K562 (cell line): ENCODE data around the gene SLC25A45. TPM values are rescaled to one million over a fixed set of nuclear protein-coding genes. Genes with fewer than 3 reads are reported as not detected.

Experiments used
- CBX1 ChIP-seq: sonication (generic); IDR thresholded peaks from 2 replicates; pipeline ENCODE4 v1.6.1; 2016; ENCODE audit warnings: antibody characterized with exemption, low read depth, mild to moderate bottlenecking
- ELF2 ChIP-seq: fragments of 250-450 bp; sonication (Bioruptor Pico); IDR thresholded peaks from 2 replicates; pipeline ENCODE4 v1.5.0; 2021; ENCODE audit warnings: mild to moderate bottlenecking
- KAT7 ChIP-seq: sonication (generic); formaldehyde crosslinking; IDR thresholded peaks from 2 replicates; pipeline ENCODE4 v1.8.0; 2022; ENCODE audit warnings: missing genetic modification reagents, mild to moderate bottlenecking, borderline replicate concordance
- NR2C1 ChIP-seq, 2 experiments: fragments of 450-650 bp; IDR thresholded peaks; 2 replicates each; pipeline ENCODE4 v1.6.1; 2017; ENCODE audit warnings: mild to moderate bottlenecking in 2 of 2, antibody characterized with exemption in 1 of 2, inconsistent platforms in 1 of 2, missing compliant biosample characterization in 1 of 2, missing genetic modification characterization in 1 of 2
- NR4A1 ChIP-seq, 2 experiments: fragments of 250-450 bp in 1 of 2; fragments of 450-650 bp in 1 of 2; sonication (Bioruptor Pico) in 1 of 2; IDR thresholded peaks; 2 replicates each; pipeline versions ENCODE4 v1.4.0 to v1.6.1; 2016 to 2020; ENCODE audit warnings: mild to moderate bottlenecking in 2 of 2, missing compliant biosample characterization in 1 of 2, missing genetic modification characterization in 1 of 2, moderate library complexity in 1 of 2
- TAF9B ChIP-seq: fragments of 450-650 bp; IDR thresholded peaks from 2 replicates; pipeline ENCODE4 v1.6.1; 2018; ENCODE audit warnings: mild to moderate bottlenecking; ENCODE audit not compliant: partially characterized antibody
- ZBTB40 ChIP-seq, 2 experiments: fragments of 450-650 bp in 1 of 2; sonication (generic) in 1 of 2; formaldehyde crosslinking in 1 of 2; IDR thresholded peaks; 2 replicates each; pipeline versions ENCODE4 v1.7.1 to v1.9.0; 2016 to 2022; ENCODE audit warnings: inconsistent platforms in 1 of 2, mild to moderate bottlenecking in 1 of 2, missing genetic modification reagents in 1 of 2
- ZNF263 ChIP-seq: sonication (generic); formaldehyde crosslinking; IDR thresholded peaks from 2 replicates; pipeline ENCODE4 v1.8.0; 2022; ENCODE audit warnings: mild to moderate bottlenecking, missing genetic modification reagents, borderline replicate concordance
- ZNF77 ChIP-seq: fragments of 250-450 bp; sonication (Bioruptor Pico); IDR thresholded peaks from 2 replicates; pipeline ENCODE4 v1.5.0; 2020
- polyA plus RNA-seq, 8 experiments: library from polyadenylated mRNA; depleted of rRNA in 4 of 8; stranded (reverse) in 5 of 8; unstranded in 3 of 8; fragments of >200 nt; fragmentation: Nextera tagmentation in 2 of 8; fragmentation: Illumina TruSeq in 1 of 8; extraction: Ambion mirVana in 2 of 8; extraction: Trizol in 1 of 8; gene quantifications; 2 replicates each; pipeline versions ENCODE4 v1.2.1 to v1.2.3, GENCODE V29; 2011 to 2014; ENCODE audit warnings: inconsistent platforms in 1 of 8, missing spikeins in 1 of 8
- total RNA-seq, 7 experiments: library from RNA; depleted of rRNA in 6 of 7; stranded (reverse); fragments of >200 nt in 6 of 7; fragmentation: Illumina TruSeq in 2 of 7; extraction: Trizol in 2 of 7; gene quantifications; 2 replicates each; pipeline versions ENCODE4 v1.2.1 to v1.2.3, GENCODE V29; 2011 to 2021; ENCODE audit warnings: low replicate concordance in 1 of 7
- TF ChIP-seq, protein P1 (sequence below), 2 experiments: IDR thresholded peaks; 2 replicates each; pipeline ENCODE4 v1.6.1; 2011; ENCODE audit warnings: borderline replicate concordance in 1 of 2, control low read depth in 1 of 2, low read depth in 1 of 2, low read length in 1 of 2, mild to moderate bottlenecking in 1 of 2, mixed read lengths in 1 of 2, moderate library complexity in 1 of 2; ENCODE audit not compliant: insufficient read depth in 1 of 2, insufficient read length in 1 of 2, poor library complexity in 1 of 2, severe bottlenecking in 1 of 2; ENCODE audit errors: extremely low read depth in 1 of 2
- TF ChIP-seq, protein P2 (sequence below), 3 experiments: fragments of 200-800 bp in 1 of 3; sonication (Bioruptor generic) in 1 of 3; sonication (generic) in 1 of 3; formaldehyde crosslinking in 1 of 3; IDR thresholded peaks; 2 replicates each; pipeline versions ENCODE4 v1.6.1 to v1.8.0; 2016 to 2022; ENCODE audit warnings: mild to moderate bottlenecking in 2 of 3, missing compliant biosample characterization in 2 of 3, missing genetic modification characterization in 2 of 3, missing genetic modification reagents in 1 of 3

The SLC25A45 gene
- total and polyA plus RNA-seq, 9 of the 15 experiments (the other 6 are each of a cell fraction or from before 2014, with no cell fraction given) = 0.15 to 2.3 (median 0.68) TPM

DNA sequence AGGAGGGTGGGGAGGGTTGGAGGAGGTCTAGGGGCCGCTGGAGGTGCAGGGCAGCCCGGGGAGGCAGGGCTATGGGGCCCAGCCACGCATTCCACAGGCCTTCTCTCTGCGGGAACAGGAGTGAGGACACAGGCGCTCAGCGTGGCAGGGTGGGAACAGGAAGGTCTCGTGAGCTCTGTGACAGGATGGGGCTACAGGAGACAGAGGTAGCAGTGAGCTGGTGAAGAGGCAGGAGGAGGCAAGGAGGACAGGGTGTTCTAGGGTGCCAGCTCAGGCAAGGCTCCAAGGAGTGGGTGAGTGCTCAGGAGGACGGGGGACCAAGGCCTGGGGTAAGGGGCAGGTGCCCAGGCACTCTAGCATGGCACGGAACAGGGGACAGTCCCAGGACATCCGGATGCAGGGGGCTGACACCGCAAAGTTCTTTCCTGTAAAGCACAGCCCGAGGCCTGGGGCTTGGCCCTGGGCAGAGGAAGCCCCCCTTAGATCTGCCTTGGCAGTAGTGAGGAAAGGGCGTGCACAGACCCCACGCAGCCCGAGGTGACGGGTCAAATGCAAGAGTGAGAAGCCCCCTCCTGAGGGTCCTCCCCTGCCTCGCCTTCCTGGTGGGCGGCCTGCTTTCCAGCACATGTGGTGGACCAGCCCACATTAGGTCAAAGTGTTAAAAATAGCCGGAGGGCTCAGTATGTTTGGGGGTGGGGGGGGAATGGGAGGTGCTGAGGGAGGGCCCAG, 35.4 kb upstream of the SLC25A45 start (continued):
- TF ChIP-seq KAT7 (CRISPR knock-in tag) = 0 out of 2 replicates have a peak, but pooled peaks have one; percentile 25
- no peak for TF ChIP-seq NR4A1 (CRISPR knock-in tag; IDR thresholded peaks at IDR 0.05)
- peak; percentile 13; the same call in 1 of the 2 replicates for TF ChIP-seq NR4A1 (tag; IDR thresholded peaks at IDR 0.05)
- no peak for TF ChIP-seq TAF9B
- TF ChIP-seq, protein P1, sequence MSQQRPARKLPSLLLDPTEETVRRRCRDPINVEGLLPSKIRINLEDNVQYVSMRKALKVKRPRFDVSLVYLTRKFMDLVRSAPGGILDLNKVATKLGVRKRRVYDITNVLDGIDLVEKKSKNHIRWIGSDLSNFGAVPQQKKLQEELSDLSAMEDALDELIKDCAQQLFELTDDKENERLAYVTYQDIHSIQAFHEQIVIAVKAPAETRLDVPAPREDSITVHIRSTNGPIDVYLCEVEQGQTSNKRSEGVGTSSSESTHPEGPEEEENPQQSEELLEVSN (IDR thresholded peaks at IDR 0.05; ENCODE audit: borderline replicate concordance in 1 of 2, extremely low read depth in 1 of 2, insufficient read depth in 1 of 2, insufficient read length in 1 of 2, low read depth in 1 of 2, low read length in 1 of 2, poor library complexity in 1 of 2, severe bottlenecking in 1 of 2) = peak in 1 of 2 experiments; percentile 29
- TF ChIP-seq NR2C1 (IDR thresholded peaks at IDR 0.05) = no peak
- no peak for TF ChIP-seq NR2C1 (tag; IDR thresholded peaks at IDR 0.05)
- TF ChIP-seq ZNF77 = no peak
- TF ChIP-seq, protein P2, sequence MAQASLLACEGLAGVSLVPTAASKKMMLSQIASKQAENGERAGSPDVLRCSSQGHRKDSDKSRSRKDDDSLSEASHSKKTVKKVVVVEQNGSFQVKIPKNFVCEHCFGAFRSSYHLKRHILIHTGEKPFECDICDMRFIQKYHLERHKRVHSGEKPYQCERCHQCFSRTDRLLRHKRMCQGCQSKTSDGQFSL (CRISPR knock-in tag; IDR thresholded peaks at IDR 0.05) = no peak
- TF ChIP-seq, protein P2 (tag; IDR thresholded peaks at IDR 0.05) = 0 out of 4 replicates have a peak, but pooled peaks of 1 of the 2 experiments have one; percentile 70
- peak; percentile 13; the same call in 1 of the 2 replicates for TF ChIP-seq ELF2 (CRISPR knock-in tag)
- TF ChIP-seq CBX1 = no peak
- TF ChIP-seq ZNF263 (CRISPR knock-in tag) = peak; percentile 37; the same call in 1 of the 2 replicates
- TF ChIP-seq ZBTB40 (IDR thresholded peaks at IDR 0.05) = 0 out of 2 replicates have a peak, but pooled peaks have one; percentile 9
- TF ChIP-seq ZBTB40 (CRISPR knock-in tag; IDR thresholded peaks at IDR 0.05) = 0 out of 2 replicates have a peak, but pooled peaks have one; percentile 24
